BJ (cell line): Measurements from ENCODE around the gene CCDC174. TPM values are rescaled to one million over a fixed set of nuclear protein-coding genes. Genes with fewer than 3 reads are reported as not detected.
A peak's percentile ranks its signal among the peaks of the same experiment; 100 is the strongest.

Experiments
- CTCF ChIA-PET: fragments of 350-600 bp; formaldehyde crosslinking; extraction: SDS; loops from one replicate; lab custom pipeline; 2021; ENCODE audit warnings: antibody characterized with exemption, inconsistent platforms; lab: Yijun Ruan, JAX
- POLR2A ChIA-PET: fragments of 300-600 bp; sonication (Branson Sonifier 250); formaldehyde crosslinking; extraction: SDS; loops from one replicate; lab custom pipeline; 2021; ENCODE audit warnings: antibody characterized with exemption; lab: Charles Lee
- DNase-seq: peaks from one replicate; pipeline ENCODE4 v3.0.0-alpha.2; 2011; ENCODE audit warnings: low read depth
- H3K27me3 ChIP-seq: 2 replicates; pipeline ENCODE4 v1.6.0; 2011; ENCODE audit warnings: low read length; ENCODE audit not compliant: control insufficient read depth, insufficient read depth
- H3K36me3 ChIP-seq: 2 replicates; pipeline ENCODE4 v1.5.1; 2011; ENCODE audit warnings: low read length; ENCODE audit not compliant: control insufficient read depth, insufficient read depth
- H3K4me3 ChIP-seq: 2 replicates; pipeline ENCODE4 v1.5.1; 2011; ENCODE audit warnings: low read depth, mild to moderate bottlenecking, control low read depth, low read length
- polyA plus RNA-seq: library from polyadenylated mRNA; depleted of rRNA; stranded (reverse); fragments of >200 nt; gene quantifications from 2 replicates; pipeline ENCODE4 v1.2.3, GENCODE V29; 2011
- TF ChIP-seq, protein P1 (sequence below): IDR thresholded peaks from 2 replicates; pipeline ENCODE4 v1.5.1; 2011; ENCODE audit warnings: low read depth, mild to moderate bottlenecking, control low read depth, inconsistent platforms, low read length, moderate library complexity; ENCODE audit not compliant: insufficient read depth

The CCDC174 gene
- polyA plus RNA-seq, 1 experiment, result 9.3 TPM

- no peak for DNase-seq
- ChIA-PET CTCF (interaction anchor here (1.2 kb wide), 1 partner anchor 1179 kb away, joined by 4 read pairs; no protein-coding TSS in a partner anchor), POLR2A (no interaction called here)
- H3K4me3 ChIP-seq, result no peak overlapping the region
- TF ChIP-seq, protein P1, sequence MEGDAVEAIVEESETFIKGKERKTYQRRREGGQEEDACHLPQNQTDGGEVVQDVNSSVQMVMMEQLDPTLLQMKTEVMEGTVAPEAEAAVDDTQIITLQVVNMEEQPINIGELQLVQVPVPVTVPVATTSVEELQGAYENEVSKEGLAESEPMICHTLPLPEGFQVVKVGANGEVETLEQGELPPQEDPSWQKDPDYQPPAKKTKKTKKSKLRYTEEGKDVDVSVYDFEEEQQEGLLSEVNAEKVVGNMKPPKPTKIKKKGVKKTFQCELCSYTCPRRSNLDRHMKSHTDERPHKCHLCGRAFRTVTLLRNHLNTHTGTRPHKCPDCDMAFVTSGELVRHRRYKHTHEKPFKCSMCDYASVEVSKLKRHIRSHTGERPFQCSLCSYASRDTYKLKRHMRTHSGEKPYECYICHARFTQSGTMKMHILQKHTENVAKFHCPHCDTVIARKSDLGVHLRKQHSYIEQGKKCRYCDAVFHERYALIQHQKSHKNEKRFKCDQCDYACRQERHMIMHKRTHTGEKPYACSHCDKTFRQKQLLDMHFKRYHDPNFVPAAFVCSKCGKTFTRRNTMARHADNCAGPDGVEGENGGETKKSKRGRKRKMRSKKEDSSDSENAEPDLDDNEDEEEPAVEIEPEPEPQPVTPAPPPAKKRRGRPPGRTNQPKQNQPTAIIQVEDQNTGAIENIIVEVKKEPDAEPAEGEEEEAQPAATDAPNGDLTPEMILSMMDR, result no peak
- H3K27me3 ChIP-seq, result no peaks in the 10 kb centered on the region
- no peaks in the 10 kb centered on the region for H3K36me3 ChIP-seq
Observed at GRCh38 chr3:14631687-14632441, 19.7 kb upstream of the CCDC174 start.

DNA sequence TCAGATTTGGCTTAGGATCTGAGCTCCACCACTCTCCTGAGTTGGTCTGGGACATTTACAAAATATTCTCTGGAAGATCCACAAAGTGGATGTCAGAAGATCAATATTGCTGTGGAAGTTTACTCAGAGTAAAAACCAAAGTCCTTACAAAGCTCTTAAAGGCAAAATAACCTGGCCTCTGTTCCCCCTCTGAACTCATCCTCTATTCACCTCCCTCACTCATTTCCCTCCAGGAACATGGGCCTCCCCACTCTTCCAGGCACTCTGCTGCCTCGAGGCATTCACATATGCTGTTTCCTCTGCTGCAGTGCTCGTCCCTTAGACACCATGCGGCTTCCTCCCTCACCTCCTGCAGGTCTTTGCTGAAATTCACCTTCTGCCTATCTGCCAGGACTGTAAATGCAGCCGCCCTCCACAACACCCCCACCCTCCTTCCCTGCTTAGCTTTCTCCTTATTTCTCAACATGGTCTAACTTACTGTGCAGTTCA, 19.1 kb upstream of the CCDC174 start:
- Histone ChIP-seq H3K4me3 (no peak overlapping the region), H3K27me3 (no peaks in the 10 kb centered on the region), H3K36me3 (no peaks in the 10 kb centered on the region)
- TF ChIP-seq, protein P1, result no peak
- POLR2A ChIA-PET, result no interaction called here
- no peak for DNase-seq
- CTCF ChIA-PET, result interaction anchor here (1.2 kb wide), 1 partner anchor 1179 kb away, joined by 4 read pairs; no protein-coding TSS in a partner anchor

- CTCF ChIA-PET, result no interaction called here
- POLR2A ChIA-PET, result no interaction called here
Observed at GRCh38 chr3:14633417-14633816, 18.1 kb upstream of the CCDC174 start.

GRCh38 chr3:14633819-14634424, 17.6 kb upstream of the CCDC174 start:
- TF ChIP-seq, protein P1, result peak; percentile 75

More at GRCh38 chr3:14633417-14633816, 18.1 kb upstream of the CCDC174 start:
- H3K27me3 ChIP-seq, result no peaks in the 10 kb centered on the region
- TF ChIP-seq, protein P1, result no peak
- no peaks in the 10 kb centered on the region for H3K36me3 ChIP-seq
- no peak for DNase-seq
- H3K4me3 ChIP-seq, result no peak overlapping the region

GRCh38 chr3:14634763-14635400, 16.7 kb upstream of the CCDC174 start:
- no peaks in the 10 kb centered on the region for H3K27me3 ChIP-seq
- no peak overlapping the region for H3K4me3 ChIP-seq
- ChIA-PET CTCF (interaction anchor here (1.0 to 1.5 kb wide), 2 partner anchors 13 to 287 kb away, joined by 3 to 6 read pairs; no protein-coding TSS in a partner anchor), POLR2A (no interaction called here)
- H3K36me3 ChIP-seq, result no peaks in the 10 kb centered on the region
- DNase-seq, result no peak
- TF ChIP-seq, protein P1, result no peak

More at GRCh38 chr3:14633819-14634424, 17.6 kb upstream of the CCDC174 start:
- Histone ChIP-seq H3K36me3 (no peaks in the 10 kb centered on the region), H3K27me3 (no peaks in the 10 kb centered on the region), H3K4me3 (no peak overlapping the region)
- ChIA-PET POLR2A (no interaction called here), CTCF (interaction anchor here (1.0 kb wide), 1 partner anchor 14 kb away, joined by 3 read pairs; no protein-coding TSS in a partner anchor)
- no peak for DNase-seq
